GM19397 (cell line): ENCODE results near the gene THOC2.
"Not testable (repeated sequence)": the region's sequence is repeated elsewhere in the genome, so short reads cannot be mapped to it uniquely, and the experiment has no call there.

Source experiments
- ATAC-seq: cut with Tn5 transposase; IDR thresholded peaks from one replicate; pipeline ENCODE4 v1.9.1; 2021; ENCODE audit warnings: mild to moderate bottlenecking, moderate library complexity; ENCODE audit not compliant: unreplicated experiment

The THOC2 gene

GRCh38 chrX:123675154-123675553, 57.7 kb downstream of the THOC2 start:
- ATAC-seq = no peak

GRCh38 chrX:123673813-123674212, 59.0 kb downstream of the THOC2 start:
- no peak for ATAC-seq

GRCh38 chrX:123665197-123665596, 67.7 kb downstream of the THOC2 start:
- ATAC-seq = no peak

GRCh38 chrX:123664467-123665167, 68.2 kb downstream of the THOC2 start:
- ATAC-seq = not testable (repeated sequence)

- ATAC-seq = not testable (repeated sequence)
Observed at GRCh38 chrX:123663720-123664119, 69.1 kb downstream of the THOC2 start.

GRCh38 chrX:123656507-123656906, 76.3 kb downstream of the THOC2 start:
- not testable (repeated sequence) for ATAC-seq

- not testable (repeated sequence) for ATAC-seq
Observed at GRCh38 chrX:123648811-123649181, 84.1 kb downstream of the THOC2 start.

- ATAC-seq = no peak
Observed at GRCh38 chrX:123648028-123648810, 84.6 kb downstream of the THOC2 start.

GRCh38 chrX:123647244-123647643, 85.6 kb downstream of the THOC2 start:
- ATAC-seq = no peak

- ATAC-seq = no peak
Observed at GRCh38 chrX:123629502-123629901, 103.3 kb downstream of the THOC2 start.

GRCh38 chrX:123626962-123627361, 105.9 kb downstream of the THOC2 start:
- no peak for ATAC-seq

GRCh38 chrX:123625952-123626351, 106.9 kb downstream of the THOC2 start:
- no peak for ATAC-seq

GRCh38 chrX:123625477-123625876, 107.4 kb downstream of the THOC2 start:
- no peak for ATAC-seq

GRCh38 chrX:123617007-123617406, 115.8 kb downstream of the THOC2 start:
- no peak for ATAC-seq

- no peak for ATAC-seq
Observed at GRCh38 chrX:123610915-123611314, 121.9 kb downstream of the THOC2 start.

- ATAC-seq = no peak
Observed at GRCh38 chrX:123607806-123608205, 125.0 kb downstream of the THOC2 start.

GRCh38 chrX:123607270-123607669, 125.6 kb downstream of the THOC2 start:
- ATAC-seq = no peak

- ATAC-seq = no peak
Observed at GRCh38 chrX:123603491-123603890, 129.4 kb downstream of the THOC2 start.

- no peak for ATAC-seq
Observed at GRCh38 chrX:123601437-123601836, 131.4 kb downstream of the THOC2 start.

- ATAC-seq = no peak
Observed at GRCh38 chrX:123600181-123600580, 132.7 kb downstream of the THOC2 start.

- peak; percentile 66 for ATAC-seq
Observed at GRCh38 chrX:123590842-123591486, 141.9 kb downstream of the THOC2 start.

- no peak for ATAC-seq
Observed at GRCh38 chrX:123588723-123589122, 144.1 kb downstream of the THOC2 start.
